Suprapubic skin (tissue), 3 donors: ENCODE results near the gene ADAMTS15.

Experiments
- CTCF ChIP-seq, 2 donors: fragments of 200-600 bp in 1 of 2; fragments of 450-650 bp in 1 of 2; sonication (generic) in 1 of 2; IDR thresholded peaks; one replicate each; pipeline ENCODE4 v1.5.1; 2016 to 2019; ENCODE audit warnings: antibody characterized with exemption in 2 of 2, mild to moderate bottlenecking in 1 of 2, moderate library complexity in 1 of 2
- POLR2AphosphoS5 ChIP-seq, 3 donors: sonication (generic); formaldehyde crosslinking; IDR thresholded peaks; one replicate each; pipeline ENCODE4 v1.6.1; 2017; ENCODE audit warnings: antibody characterized with exemption in 3 of 3

GRCh38 chr11:130431801-130432200, 16.6 kb upstream of the ADAMTS15 start:
- no peak for TF ChIP-seq CTCF (IDR thresholded peaks at IDR 0.05)
- TF ChIP-seq POLR2AphosphoS5 (IDR thresholded peaks at IDR 0.05), result no peak
